ENCODE results near the gene EPB41L2.
"Not testable (repeated sequence)": the region's sequence is repeated elsewhere in the genome, so short reads cannot be mapped to it uniquely, and the experiment has no call there.

EPB41L2 gene

DNA sequence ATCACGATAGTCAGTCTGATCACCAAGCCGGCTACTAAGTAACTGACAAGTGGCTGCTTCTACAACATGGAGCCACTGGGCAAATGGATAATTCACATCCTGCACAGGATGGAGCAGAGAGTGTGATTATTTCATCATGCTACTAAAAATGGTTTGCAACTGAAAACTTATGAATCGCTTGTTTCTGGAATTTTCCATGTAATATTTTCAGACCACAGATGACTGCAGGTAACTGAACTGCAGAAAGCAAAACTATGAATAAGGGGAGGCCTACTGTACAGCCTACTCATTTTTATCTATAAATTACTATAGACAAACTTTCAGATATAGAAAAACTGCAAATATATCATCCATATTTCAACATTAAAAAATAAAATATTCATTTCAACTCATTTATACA, 91.5 kb downstream of the EPB41L2 start:
- no peak for DNase-seq

DNA sequence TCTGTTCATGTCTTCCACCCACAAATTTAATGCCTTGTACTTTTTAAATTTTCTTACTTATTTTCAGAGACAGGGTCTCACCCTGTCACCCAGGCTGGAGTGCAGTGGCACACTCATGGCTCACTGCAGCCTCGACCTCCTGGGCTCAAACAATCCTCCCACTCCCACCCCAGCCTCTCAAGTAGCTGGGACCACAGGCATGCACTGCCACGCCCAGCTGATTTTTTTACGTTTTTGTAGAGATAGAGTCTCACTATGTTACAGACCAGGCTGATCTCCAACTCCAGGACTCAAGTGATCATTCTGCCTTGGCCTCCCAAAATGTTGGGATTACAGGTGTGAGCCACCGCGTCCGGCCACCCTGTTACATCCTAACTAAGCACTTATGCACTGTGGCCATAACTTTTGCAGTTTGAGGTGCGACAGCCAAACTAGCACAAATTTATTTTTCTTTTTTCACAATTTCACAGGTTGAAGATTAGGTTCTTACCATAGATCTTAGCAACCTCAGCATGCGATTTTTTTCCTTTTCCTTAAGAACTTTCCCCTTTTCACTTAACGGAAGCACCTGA, 92.1 kb downstream of the EPB41L2 start:
- no peak for DNase-seq

DNA sequence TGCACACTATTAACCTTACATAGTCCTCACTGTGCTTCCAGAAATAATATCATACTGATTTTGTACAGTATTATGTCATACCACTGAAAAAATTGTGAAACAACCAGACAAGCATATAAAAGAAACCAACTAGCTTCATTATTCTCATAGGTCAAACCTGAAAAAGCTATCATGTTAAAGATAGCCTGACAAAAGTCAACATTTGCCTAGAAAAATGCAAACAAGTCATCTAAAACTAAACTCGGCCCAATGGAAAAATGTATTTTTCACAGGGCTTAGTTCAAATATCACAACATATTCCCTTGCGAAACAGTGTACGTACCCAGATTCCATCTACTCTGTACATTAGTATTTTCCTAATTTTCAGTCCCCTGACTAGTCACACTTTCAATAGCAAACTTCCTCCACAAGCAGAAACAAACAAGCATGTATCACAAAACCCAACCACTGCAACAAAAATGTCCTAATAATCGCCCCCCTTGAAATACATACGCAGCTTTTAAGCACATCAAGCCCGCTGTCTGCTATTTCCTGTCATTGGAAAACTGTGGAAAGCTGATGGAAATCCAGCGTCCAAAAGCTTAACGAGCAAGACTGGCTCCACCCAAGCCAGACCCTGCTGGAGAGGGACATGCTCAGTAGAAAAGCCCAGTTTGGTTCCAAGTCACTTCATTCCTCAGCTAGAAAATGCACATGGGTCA, 93.1 kb downstream of the EPB41L2 start:
- DNase-seq = no peak

DNA sequence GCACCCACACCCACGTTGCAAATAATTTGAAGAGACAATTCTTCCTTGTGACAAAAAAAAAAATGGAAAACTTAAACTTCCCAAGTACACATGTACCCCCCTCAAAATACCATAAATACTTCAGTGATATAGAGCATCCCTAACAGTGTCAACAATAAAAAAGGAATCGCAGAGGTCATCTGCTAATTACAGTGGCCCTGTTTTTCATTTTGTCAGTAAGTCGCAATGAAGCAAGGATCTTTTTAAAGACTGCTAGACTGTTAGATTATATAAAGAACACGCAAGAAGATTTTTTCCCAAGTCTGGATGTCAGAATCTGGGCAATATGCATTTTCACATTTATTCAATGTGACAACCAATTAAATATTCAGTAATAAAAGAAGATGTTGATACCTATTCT, 93.9 kb downstream of the EPB41L2 start:
- DNase-seq = no peak

DNA sequence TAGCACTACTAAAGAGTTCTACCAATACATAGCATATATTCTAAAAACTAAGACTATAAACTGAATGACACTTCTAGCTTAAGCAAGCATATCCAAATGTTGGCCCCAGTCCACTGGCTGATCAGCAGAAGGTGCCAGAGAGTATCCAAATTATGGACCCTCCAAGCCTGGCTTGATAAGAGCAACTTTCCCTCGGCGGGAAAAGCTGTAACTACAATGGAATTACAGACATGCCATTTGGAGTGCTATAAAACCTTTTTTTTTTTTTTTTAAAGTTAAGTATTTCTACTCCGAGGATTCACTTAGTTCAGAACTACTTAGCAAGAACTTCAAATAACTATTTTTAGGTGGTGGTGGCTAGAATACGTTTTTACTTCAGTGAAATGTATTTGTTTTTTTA, 94.6 kb downstream of the EPB41L2 start:
- DNase-seq = no peak

DNA sequence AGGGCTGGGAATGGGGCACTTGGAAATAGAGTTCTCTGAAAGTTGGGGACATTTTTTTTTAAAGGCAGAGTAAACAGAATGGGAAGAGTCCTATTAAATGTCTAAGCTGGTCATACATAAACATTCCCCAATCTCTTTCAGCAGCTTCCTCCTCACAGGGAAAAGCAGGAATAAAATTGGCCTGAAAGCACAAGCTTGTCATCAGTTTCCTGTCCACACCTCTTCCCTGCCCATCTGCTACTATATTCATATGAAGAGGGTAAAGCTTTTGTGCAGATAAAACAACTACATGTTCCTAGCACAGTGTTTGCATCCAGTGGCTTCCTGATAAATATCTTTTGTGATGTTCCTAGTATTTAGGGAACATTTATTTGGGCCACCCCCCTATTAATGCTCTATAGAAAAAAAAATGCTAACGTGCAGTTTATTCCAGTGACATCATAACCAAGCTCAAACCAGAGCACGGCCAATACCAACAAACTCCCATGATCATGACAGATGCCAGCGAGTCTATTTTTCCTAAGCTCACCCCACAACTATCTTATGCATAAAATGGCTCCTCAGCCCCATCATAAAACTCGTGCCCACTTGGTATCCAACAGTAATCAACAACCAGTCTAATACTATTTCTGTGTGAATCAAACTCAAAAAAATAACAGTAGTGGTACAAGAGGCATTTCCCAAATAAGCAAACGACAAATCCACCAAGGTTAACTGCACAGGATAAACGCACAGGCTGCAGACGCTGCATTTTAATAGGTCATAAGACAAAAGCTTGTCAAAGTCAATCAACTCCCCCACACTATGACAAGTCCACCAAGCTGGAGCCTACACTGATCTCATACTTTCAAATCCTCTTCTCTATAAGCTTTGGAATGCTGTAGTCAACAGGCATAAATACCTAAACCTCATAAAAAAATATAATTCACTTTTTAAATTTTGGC, 95.3 kb downstream of the EPB41L2 start:
- DNase-seq = no peak

DNA sequence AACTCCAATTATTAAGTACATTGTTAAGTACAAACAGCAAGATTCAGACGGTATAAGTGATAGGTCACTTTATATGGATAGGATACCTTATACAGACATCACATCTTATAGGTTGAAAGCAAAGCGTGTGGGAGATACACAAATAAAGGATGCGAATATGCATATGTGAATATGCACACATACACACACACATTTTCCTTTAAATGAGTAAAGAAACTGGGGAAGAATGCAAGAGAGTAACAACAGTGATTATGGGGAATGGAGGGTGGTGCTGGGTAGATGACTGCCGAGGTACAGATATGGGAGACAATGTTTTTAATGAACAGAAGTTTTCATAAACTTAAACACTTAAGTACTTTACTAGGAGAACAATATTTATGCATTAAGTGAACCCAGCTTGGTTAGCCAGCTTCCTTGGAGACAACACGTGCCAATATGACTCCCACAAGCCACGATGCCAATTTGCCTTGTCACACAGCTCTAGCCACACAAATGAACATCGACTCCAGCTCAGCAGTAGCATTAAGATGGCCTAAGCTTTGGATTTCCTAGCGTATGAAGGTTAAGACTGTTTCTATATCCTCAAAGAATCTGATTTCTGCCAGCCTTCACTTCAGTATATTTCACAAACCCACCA, 96.6 kb downstream of the EPB41L2 start:
- no peak for DNase-seq

DNA sequence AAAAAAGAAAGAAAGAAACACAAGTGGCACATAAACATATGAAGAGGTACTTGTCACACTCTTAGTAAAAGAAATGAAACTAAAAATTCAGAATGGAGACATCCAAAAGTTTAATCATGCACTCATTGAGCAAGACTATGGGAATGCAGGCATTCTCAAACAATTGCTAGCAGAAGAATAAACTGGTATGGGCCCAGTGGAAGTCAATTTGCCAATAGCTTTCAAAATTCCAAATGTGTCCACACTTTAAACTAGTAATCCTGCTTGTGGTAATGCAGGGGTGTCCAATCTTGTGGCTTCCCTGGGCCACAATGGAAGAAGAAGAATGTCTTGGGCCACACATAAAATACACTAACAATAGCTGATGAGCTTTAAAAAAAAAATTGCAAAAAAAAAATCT, 97.4 kb downstream of the EPB41L2 start:
- no peak for DNase-seq

DNA sequence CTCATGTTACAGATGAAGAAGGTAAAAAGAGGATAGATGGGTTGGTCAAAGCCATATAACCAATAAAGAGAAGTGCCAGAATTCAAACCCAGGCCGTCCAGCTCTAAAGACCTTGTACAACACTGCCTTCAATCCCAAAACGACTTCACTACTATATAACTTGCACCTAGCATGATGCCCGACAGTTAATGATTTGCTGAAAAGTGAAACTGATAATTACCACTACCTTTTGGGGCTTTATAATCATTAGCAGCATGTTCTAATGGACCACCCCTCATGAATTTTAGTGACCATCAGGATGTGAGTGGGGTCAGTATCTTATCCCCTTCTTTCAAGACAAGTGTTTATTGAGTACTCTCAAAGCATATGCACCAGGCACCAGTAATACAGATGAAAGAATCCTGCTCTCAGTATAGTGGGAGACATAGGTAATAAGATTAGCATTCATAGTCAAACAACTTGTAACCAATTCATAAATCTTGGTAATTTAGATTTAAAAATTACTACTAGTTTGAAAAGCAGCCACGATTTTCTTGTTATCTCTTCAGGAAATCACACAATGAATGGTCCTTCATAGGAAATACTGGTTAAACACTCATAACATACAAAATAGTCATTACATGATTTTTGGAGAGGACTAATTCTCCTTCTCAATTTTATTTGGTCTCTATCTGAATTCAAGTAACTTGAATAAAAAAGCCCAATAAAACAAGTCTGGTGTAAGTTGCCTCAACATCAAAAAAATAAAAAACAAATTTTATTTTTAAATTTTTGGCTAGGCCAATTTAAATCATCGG, 98.0 kb downstream of the EPB41L2 start:
- DNase-seq = no peak

DNA sequence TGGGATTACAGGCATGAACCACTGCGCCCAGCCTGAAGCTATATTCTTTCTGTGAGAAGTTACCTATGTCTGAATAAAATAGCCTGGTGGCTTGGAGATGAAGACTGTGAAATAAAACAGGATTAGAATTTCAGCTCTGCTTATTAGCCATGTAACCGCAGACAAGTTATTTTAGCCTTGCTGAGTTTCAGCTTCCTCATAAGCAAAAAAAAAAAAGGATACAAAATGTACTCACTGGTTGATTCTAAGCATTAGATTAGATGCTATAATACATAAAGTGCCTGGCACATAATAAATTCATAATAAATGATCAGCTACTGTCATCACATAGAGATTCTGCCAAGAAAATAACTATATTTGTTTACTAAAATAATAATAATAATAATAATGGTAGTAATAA, 98.8 kb downstream of the EPB41L2 start:
- no peak for DNase-seq

DNA sequence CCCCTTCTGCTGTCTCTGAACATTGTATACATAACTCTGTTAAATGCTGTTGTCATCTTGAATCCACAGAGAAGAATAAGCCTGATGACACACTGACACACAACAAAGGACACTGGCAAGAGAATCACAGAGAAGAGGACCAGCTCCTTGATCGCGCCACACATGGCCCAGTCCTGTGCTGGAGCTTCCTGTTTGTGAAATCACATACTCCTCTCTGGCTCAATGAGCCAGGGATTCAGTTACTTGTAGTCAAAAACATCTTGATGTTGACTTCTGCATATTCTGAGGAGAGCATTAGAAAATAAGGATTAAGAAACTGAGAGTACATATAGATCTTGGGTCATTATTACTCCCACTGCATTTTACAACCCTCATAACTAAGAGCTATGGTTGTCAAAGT, 100.1 kb downstream of the EPB41L2 start:
- DNase-seq = no peak

DNA sequence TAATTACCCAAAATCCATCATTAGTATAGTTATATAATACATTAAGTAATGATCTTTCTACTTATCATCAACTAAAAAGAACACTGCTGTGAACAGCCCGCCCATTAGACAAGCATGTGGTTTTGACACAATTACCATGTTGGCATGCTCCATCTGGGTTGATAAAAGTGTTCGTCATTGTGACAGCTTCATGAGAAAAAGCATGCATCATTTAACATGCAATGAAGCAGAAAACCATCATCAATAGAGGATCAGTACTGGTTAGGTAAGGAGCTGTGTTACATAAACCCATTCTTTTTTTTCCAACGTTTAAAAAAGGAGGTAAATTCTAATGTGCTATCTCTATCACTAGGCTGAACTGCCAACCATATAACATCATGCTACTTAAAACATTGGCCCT, 101.9 kb downstream of the EPB41L2 start:
- DNase-seq = no peak

DNA sequence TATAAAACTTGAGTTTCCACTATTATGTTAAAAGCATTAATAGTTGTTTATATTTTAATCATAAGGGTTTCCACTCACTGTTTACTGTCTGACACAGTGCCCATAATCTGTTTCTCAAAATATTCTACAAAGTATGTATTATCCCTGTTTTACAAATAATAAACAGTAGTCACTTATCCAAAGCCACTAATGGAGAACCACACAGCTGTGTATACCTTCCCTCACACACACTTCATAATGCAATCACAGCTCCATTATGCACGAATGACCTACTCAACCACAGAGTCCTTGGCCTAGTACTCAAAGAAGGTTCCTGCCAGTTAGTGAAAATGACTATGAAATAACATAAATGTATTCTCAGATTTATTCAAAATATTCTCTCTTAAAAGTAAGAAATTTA, 103.1 kb downstream of the EPB41L2 start:
- no peak for DNase-seq

DNA sequence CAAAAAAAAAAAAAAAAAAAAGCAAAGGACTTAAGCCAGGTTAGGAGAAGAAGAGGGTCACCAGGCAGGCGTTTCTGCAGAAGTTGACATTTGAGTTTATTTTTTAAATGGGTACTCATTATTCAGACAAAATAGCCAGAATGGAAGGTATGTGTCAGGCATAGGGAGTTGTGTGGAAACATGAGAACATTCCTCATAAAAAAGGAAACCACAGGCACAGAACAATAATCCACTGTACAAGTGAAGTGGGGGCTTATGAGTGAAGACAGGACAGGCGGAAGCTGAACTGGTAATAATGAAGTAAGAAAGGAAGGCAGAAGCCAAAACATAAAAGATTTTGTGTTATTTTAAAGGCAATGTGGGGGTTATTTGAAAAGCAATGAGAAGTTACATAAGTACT, 104.6 kb downstream of the EPB41L2 start:
- DNase-seq = no peak

DNA sequence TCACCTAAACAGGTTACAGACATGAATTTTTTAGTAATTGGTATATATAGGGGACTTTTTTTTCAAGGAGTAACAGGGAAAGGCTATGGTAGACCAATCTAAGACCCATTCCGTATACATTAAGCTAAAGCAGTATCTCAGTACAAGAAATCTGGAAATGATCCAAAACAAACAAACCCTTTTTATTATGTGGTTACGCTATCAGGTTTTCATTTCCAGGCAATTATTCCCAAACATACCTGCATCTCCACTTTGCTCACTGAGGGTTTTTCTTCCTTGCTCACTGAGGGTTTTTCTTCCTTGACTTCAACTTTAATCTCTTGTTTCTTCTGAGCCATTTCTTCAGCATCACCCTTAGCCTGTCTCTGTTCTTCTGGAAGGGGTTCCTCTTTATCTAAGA, 107.3 kb downstream of the EPB41L2 start:
- no peak for DNase-seq

DNA sequence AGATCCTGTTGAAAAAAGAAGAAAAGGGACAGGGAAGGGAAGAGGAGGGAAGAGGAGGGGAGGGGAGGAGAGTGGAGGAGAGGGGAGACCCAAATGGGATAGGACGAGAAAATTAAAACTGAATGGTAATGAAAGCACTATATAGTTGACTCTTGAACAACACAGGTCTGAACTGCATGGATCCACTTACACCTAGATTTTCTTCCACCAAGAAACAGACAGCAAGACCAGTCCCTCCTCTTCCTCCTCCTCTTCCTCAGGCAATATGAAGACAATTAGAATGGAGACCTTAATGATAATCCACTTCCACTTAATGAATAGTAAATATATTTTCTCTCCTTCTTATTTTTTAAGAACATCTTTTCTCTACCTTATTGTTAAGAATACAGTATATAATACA, 113.5 kb downstream of the EPB41L2 start:
- no peak for DNase-seq

DNA sequence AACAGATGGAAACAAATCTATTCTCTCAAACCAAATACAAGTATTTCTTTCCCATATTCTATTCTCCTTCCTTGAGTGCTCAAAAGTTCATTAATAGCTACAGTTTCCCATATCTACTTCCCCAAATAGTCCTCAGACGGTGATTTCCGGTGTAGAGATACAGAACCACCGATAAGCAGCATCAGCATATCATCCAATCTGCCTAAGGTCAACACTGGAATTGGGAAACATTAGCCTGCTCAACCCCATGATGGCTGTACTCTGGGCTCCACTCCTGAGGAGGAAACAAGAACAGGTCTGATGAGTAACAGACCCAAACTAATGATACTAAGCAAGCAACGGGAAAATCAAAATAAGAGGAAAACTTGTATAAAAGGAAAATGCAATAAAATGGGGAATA, 115.6 kb downstream of the EPB41L2 start:
- no peak for DNase-seq

DNA sequence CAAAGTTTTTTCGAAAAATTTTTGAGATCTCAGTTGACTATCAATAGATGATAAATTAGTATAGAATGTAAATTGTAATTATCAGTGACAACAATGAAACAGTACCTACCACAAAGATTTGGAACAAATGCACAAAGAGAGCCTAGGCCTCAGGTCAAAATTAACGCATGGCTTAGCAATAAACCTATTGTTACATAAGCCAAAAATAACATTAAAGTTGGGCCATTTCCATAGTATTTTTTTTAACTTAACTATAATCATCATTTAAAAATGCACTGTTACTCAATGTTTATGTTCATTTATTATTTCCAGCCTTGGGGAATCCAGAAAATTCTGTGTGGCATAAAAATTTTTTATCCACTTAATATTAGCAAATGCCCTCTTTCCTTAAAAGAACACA, 117.0 kb downstream of the EPB41L2 start:
- no peak for DNase-seq

DNA sequence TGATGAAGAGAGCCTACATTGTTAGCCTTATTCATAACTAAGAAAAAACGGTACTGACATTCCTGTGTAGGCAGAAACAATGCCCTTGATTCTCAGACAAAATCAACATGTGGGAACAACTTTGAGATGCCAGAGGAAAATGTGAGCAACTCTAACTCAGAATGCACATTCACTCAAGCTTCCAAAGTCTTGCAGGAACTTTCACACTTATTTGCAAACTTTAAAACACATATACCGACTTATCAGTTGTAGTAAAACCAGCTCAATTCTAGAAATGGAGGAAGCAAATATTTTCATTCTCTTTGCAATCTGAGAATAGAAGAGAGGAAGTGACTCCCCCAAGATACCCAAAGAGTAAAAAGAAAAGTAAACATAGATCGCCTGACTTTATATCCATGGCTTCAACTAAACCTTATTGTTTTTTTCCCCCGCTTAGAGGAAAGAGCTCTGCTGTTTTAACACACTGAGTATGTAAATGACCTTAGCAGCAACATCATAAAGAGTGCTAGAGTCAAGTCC, 117.6 kb downstream of the EPB41L2 start:
- DNase-seq = peak in 1 of 2 donors; percentile 29

DNA sequence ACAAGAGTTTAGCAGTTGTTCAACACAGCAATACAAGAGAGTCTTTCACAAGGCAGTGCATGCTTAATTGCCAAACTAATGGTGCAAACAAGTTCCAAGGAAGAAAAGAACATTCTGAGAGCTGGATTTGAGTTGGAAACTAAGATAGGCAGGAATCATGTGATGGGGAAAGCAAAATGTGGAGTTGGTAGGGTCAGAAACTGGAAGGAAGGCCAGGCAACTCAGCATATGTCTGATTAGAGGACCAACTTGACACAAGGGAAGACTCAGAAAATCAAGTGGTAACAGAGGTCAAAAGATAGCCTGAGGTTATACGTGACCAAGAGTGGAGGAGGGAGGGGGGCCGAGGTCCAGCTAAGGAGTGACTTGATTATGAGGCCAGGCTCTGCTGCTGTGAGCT, 118.6 kb downstream of the EPB41L2 start:
- no peak for DNase-seq

DNA sequence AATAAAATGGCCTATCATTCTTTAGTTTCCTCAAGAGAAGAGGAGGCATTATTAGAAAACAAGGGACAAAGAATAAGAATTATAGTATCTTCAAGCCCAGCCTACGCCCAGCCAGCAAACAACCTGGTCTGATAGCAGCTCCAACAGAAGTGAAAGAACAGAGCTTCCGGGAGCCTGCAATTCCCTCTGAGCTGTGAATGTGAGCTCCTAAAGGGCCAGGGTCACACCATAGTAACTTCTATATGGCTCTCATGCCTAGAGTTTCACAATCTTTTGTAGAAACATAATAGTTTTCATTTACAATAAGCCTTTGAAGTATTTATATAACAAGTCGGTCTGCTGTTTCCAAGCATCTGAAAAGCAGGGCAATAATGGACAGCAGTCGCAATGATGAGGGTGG, 119.3 kb downstream of the EPB41L2 start:
- no peak for DNase-seq

DNA sequence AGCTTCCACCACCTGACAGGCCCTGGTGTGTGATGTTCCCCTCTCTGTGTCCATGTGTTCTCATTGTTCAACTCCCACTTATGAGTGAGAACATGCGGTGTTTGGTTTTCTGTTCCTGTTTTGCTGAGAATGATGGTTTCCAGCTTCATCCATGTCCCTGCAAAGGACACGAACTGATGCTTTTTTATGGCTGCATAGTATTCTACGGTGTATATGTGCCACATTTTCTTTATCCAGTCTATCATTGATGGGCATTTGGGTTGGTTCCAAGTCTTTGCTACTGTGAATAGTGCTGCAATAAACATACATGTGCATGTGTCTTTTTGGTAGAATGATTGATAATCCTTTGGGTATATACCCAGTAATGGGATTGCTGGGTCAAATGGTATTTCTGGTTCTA, 120.3 kb downstream of the EPB41L2 start:
- not testable (repeated sequence) for DNase-seq
